CD4-positive, alpha-beta T cell treated with Interleukin-21 for 1 hour (primary cell): ENCODE data around the gene NOLC1.

Experiments used
- DNase-seq: peaks from one replicate; pipeline ENCODE4 v3.0.0-alpha.2; 2020

NOLC1 gene

DNA sequence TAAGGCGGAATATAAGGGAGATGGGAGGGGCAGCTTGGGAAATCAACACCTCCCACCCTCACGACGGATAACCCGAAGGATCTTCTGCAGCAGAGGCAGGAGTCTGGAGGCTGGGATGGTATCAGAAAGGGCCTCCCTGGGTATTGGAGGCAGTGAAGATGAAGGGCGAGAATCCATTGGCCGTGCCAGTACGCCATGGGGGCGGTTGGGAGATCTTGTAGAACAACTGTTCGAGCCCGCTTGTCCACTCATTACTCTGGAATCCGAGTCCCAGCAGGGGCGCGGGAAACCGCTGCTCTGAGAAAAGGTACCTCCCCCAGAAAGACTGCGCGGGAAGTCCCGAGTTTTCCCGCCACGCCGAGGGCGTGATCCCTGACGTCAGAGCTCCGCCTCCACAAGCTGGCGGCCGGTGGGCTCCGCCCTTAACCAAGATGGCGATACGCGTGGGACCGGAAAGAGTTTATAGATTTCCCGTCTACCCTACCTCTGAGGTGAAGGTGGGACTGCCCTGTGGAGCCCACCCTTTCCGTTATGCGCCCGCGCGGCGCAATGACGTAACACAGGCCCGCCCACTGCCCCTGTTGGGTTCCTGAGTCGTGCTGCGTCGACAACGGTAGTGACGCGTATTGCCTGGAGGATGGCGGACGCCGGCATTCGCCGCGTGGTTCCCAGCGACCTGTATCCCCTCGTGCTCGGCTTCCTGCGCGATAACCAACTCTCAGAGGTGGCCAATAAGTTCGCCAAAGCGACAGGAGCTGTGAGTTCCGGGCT lies at the start of gene NOLC1:
TSS of gene NOLC1 (plus strand) at position 616 of the 771 bp plus-strand sequence. CDS start at position 638, 22 bp downstream.
- DNase-seq = peak; percentile 100

- no peak for DNase-seq
Observed at GRCh38 chr10:102102421-102102820, 49.8 kb upstream of the NOLC1 start.

GRCh38 chr10:102106998-102107397 lies 45.2 kb upstream of the NOLC1 start:
- no peak for DNase-seq

- DNase-seq = no peak
Observed at GRCh38 chr10:102109166-102110116, 42.7 kb upstream of the NOLC1 start.

DNA sequence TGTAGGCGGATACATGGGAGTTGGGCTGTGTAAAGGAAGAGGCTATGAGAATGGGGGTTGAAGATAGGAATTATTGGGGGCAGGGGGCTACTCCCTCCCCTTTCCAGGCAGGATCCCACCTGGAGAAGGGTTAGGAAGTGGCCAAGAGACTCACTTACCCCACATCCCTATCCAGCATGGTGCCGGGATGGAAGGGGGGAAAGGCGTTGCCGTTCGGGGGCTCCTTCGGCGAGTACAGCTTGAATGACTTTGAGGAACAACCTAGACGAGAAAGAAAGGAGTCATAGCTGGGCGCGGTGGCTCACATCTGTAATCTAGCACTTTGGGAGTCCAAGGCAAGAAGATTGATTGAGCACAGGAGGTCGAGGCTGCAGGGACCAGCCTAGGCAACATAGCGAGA lies 40.9 kb upstream of the NOLC1 start:
- DNase-seq = no peak

DNA sequence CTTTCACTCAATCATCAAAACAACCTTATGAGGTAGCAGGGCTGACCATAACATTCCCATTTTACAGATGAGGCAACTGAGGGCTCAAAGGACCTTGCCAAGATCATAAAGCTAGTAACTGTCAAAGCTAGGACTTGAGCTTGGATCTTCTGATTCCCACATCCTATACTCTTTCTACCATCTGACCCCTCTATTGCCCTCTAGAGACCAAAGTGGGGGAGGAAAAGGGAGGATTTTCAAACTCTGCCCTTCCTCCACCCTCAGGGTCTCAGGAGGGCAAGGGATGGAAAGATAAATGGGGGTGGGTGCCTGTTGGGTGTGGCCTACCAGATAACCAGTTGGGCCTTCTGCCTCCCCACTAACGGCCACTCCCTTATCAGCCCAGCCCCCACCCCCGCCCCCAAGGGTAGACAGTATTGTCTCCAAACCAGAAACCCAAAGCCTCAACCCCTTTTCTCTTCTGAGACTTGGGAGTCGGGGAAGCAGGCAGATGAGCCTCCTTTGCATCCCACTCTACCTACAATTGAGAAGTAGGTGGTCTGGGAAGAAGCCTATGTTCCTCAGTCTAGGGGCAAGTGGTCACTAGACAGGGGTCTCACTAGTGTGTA lies 39.9 kb upstream of the NOLC1 start:
- DNase-seq = no peak

DNA sequence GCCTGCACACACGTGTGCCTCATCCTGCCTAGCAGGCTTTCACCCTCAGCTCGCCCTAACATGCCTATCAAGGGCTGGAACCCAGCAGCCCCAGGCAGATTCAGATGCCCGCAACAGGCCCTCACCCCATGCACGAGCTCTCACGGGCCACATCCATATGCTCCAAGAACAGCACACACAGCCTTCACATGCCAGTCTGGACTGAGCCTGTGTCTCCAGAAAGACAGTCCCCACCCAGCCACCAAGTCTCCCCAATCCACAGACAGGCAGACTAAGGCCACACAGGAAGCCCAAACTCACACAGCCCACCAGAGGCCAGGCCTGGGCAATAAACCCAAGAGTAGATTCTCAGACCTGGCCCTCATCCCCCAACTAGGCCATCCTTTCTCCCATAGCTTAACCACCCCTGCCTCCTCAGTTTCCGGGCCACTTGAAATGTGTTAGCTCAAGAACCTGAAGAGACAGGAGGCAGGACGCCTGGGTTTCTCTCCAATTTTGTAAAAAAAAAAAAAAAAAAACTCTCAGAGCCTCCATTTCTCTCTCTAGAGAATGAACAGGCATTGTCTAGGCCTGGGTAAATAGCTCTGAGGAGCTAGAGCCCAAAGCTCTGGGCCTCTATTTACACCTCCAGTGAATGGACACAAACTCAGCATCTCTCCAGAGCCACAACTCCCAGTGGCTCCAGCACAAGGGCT lies 38.8 kb upstream of the NOLC1 start:
- peak; percentile 30 for DNase-seq

- DNase-seq = no peak
Observed at GRCh38 chr10:102113956-102114857, 38.0 kb upstream of the NOLC1 start.

GRCh38 chr10:102114861-102115618 lies 37.1 kb upstream of the NOLC1 start:
- peak; percentile 82 for DNase-seq

DNA sequence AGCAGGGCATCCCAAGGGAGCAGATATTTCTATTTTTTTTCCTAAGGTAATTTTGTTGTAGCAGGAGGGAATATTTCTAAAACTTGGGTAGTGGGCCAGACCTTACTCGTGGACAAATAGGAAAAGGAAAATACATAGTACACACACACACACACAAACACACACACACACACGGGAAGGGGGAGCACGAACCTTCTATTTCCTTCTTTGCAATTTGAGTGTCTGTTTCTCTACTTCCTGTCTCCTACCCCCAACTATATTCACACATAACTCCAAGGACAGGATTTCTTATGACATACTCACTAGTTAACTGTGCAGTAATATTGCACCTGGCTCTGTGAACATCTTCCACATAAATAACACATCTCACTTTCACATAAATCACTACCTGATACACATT lies 36.4 kb upstream of the NOLC1 start:
- peak; percentile 33 for DNase-seq

GRCh38 chr10:102116656-102117055 lies 35.5 kb upstream of the NOLC1 start:
- no peak for DNase-seq

GRCh38 chr10:102117391-102118159 lies 34.6 kb upstream of the NOLC1 start:
- DNase-seq = peak; percentile 72

DNA sequence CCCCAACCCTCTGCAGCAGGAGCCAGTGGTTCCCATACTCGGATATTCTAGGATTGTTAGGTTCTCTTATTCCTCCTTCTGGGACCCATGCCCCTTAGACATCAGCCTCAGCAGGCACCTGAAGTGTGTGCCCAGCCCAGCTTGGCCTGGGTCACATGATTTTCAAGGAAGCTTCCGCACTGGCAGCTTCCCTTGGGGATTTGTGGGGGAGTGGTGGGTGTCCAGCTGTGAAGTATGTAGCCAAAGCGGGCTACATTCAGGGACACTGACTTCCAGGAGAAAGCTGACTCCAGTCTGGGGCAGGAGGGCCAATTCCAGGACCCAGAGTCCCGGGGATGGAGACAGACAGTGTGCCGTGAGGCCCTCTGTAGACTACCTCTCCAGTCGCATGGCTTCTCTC lies 33.3 kb upstream of the NOLC1 start:
- DNase-seq = no peak

GRCh38 chr10:102119417-102120141 lies 32.6 kb upstream of the NOLC1 start:
- DNase-seq = peak; percentile 73

DNA sequence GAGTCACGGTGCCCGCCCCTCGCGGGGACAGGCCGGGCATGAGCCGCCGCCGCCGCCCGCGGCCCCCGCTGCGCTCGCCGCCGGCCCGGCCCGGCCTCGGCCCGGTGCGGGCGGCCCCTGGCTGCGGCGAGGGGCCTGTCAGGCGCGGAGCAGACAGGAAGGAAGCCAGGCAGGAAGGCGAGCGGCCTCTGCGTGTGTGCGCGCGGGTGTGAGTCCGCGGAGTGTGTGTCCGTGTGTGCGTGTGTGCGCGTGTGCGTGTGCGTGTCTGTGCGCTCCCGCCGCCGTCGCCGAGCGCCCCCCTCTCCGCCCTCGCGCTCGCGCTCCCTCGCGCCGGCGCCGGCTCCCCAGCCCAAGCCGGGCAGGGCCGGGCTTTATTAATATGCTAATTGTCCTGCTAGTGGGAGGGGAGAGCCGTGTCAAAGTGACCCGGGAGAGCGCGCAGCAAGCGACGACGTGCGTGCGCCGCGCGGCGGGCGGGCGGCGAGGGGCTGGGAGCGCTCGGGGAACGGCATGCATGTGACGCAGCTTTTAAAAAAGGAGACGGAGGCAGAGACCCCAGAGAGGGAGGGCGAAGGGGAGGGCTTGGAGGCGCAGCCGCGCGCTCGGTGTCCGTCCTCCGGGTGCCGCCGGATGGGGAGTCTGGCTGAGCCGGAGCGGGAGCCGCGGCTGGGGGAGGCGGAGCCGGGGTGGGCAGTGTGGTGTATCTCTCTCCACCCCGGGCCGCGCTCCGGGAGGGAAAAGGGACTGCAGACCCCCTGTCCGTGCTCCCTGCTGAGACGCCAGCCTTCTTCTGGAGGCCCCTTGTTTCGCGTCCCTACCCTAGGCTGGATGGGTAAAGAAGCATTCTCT lies 31.8 kb upstream of the NOLC1 start, which contains the start of gene LDB1:
TSS of gene LDB1 (minus strand) at position 227 of the 849 bp plus-strand sequence. CDS start 258 bp downstream, outside the sequence.
- DNase-seq = peak; percentile 81

DNA sequence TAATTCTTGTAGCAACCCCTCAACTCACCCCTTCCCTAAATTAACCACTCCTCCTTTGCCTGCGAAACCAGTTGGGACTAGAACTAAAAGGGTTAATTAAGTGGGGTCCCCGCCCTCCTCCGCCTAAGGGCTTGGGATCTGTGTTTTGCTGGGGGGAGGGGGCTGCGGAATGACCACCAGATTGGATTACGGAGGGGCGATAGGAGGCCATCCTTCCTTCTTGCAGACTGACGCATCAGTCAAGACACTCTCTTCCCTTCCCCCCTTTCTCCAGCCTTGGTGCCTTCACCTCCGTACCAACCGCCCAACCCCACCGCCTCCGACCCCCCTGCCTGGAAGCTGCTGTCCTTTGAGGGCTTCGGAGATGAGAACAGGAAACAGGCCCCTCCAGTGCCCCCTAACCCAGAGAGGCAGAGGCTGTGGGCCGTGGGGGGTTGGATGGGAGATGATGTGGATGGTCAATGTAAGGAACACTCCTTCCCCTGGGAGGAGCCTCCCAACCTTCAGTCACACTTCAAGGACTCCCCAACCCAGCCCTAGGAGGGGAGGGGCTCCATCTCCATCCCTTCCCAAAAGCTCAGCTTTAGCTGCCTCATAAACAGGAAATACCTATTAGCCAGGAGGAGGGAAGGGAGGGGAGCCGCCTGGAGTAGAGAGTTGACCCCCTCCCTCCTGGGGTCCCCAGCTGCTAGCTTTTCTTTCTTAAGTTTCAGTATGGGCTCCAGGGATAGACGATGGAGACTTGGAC lies 31.0 kb upstream of the NOLC1 start:
- DNase-seq = peak; percentile 32

DNA sequence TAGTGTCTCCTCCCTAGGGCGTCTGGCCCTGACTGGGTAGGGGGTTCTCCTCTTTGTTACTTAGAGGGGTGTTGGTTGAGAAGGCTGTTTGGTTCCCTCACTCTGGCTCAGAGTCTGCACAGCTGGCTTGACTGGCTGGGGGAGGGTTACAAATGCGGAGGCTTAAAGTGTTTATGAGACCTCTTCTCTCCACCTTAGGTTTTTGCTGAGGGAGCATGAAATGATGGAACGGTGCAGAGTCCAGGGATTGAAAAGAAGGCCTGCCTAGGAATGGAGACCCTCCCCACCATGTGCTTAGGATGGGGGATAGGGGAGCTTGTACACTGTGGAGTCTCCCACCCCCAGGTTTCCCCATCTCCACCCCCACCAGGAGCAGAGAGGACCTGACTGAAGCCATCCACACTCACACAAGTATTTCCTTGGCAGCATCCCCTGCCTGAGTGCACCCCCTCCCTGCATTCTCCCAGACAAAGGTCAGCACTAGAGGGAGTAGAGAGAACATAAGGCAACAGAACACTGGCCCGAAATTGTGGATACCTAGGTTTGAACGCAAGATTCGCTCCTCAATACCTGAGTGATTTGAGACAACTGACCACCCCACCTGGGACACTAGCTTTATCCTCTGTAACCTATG lies 30.3 kb upstream of the NOLC1 start:
- DNase-seq = no peak
